Liver (tissue), 9 donors: ENCODE measurements around the gene PPOX. TPM values are rescaled to one million over a fixed set of nuclear protein-coding genes. Genes with fewer than 3 reads are reported as not detected.

ENCODE experiments used
- DNase-seq: peaks from one replicate; pipeline ENCODE4 v3.0.0-alpha.2; 2017; ENCODE audit warnings: low spot score
- H3K27ac ChIP-seq, 2 donors: one replicate each; pipeline ENCODE4 v1.7.0; 2013; ENCODE audit warnings: inconsistent platforms in 2 of 2, low read length in 2 of 2, control low read depth in 1 of 2, low read depth in 1 of 2, mild to moderate bottlenecking in 1 of 2
- H3K27me3 ChIP-seq, 4 donors: one replicate each; pipeline versions ENCODE4 v1.6.1 to v1.7.0; 2013; ENCODE audit warnings: low read length in 3 of 4, inconsistent platforms in 1 of 4, mild to moderate bottlenecking in 1 of 4, moderate library complexity in 1 of 4; ENCODE audit not compliant: control insufficient read depth in 4 of 4, insufficient read depth in 4 of 4
- H3K36me3 ChIP-seq, 4 donors: one replicate each; pipeline versions ENCODE4 v1.6.1 to v1.7.0; 2013; ENCODE audit warnings: low read length in 3 of 4, mild to moderate bottlenecking in 3 of 4, low read depth in 1 of 4, moderate library complexity in 1 of 4; ENCODE audit not compliant: control insufficient read depth in 4 of 4, insufficient read depth in 3 of 4
- H3K4me1 ChIP-seq, 4 donors: one replicate each; pipeline versions ENCODE4 v1.6.1 to v1.7.0; 2013; ENCODE audit warnings: low read length in 3 of 4, mild to moderate bottlenecking in 3 of 4, moderate library complexity in 1 of 4; ENCODE audit not compliant: control insufficient read depth in 4 of 4, insufficient read depth in 4 of 4
- H3K4me3 ChIP-seq, 3 donors: one replicate each; pipeline versions ENCODE4 v1.6.1 to v1.7.0; 2013; ENCODE audit warnings: low read length in 3 of 3, control low read depth in 1 of 3, low read depth in 1 of 3, mild to moderate bottlenecking in 1 of 3
- H3K9ac ChIP-seq, 2 donors: one replicate each; pipeline ENCODE4 v1.7.0; 2013; ENCODE audit warnings: low read length in 2 of 2, mild to moderate bottlenecking in 2 of 2, moderate library complexity in 2 of 2, control low read depth in 1 of 2, low read depth in 1 of 2
- H3K9me3 ChIP-seq, 4 donors: one replicate each; pipeline versions ENCODE4 v1.6.1 to v1.7.0; 2013; ENCODE audit warnings: low read length in 3 of 4; ENCODE audit not compliant: control insufficient read depth in 4 of 4
- EGR1 ChIP-seq, 2 donors: IDR thresholded peaks; 2 replicates each; pipeline ENCODE4 v1.6.1; 2016 to 2018; ENCODE audit warnings: antibody characterized with exemption in 2 of 2, low read depth in 2 of 2
- FOXA1 ChIP-seq: IDR thresholded peaks from 2 replicates; pipeline ENCODE4 v1.6.1; 2016; ENCODE audit warnings: antibody characterized with exemption
- GABPA ChIP-seq, 2 donors: IDR thresholded peaks in 1 of 2; conservative IDR thresholded peaks in 1 of 2; 2 replicates each; pipeline ENCODE4 v1.6.1; 2016; ENCODE audit warnings: antibody characterized with exemption in 2 of 2, mild to moderate bottlenecking in 1 of 2, moderate library complexity in 1 of 2
- HNF4G ChIP-seq: IDR thresholded peaks from 2 replicates; pipeline ENCODE4 v1.6.1; 2016; ENCODE audit warnings: antibody characterized with exemption
- RAD21 ChIP-seq, 2 donors: IDR thresholded peaks; 2 replicates each; pipeline ENCODE4 v1.6.1; 2016; ENCODE audit warnings: antibody characterized with exemption in 2 of 2, mild to moderate bottlenecking in 2 of 2
- RXRA ChIP-seq, 2 donors: IDR thresholded peaks; 2 replicates each; pipeline ENCODE4 v1.6.1; 2017 to 2018; ENCODE audit warnings: antibody characterized with exemption in 2 of 2, mild to moderate bottlenecking in 1 of 2
- SP1 ChIP-seq: IDR thresholded peaks from 2 replicates; pipeline ENCODE4 v1.6.1; 2018; ENCODE audit warnings: antibody characterized with exemption, mild to moderate bottlenecking
- TAF1 ChIP-seq: conservative IDR thresholded peaks from 2 replicates; pipeline ENCODE4 v1.6.1; 2016; ENCODE audit warnings: antibody characterized with exemption, mild to moderate bottlenecking
- YY1 ChIP-seq: IDR thresholded peaks from 2 replicates; pipeline ENCODE4 v1.6.1; 2016; ENCODE audit warnings: antibody characterized with exemption, mild to moderate bottlenecking
- WGBS: extraction: QIAGEN DNeasy Blood & Tissue Kit; methylation state at CpG from one replicate; pipeline ENCODE4 v1.1.7; 2013; 5-methylcytosine and 5-hydroxymethylcytosine counted together
- polyA plus RNA-seq, 2 donors: library from polyadenylated mRNA; stranded (reverse) in 1 of 2; unstranded in 1 of 2; fragments of 200-250 nt in 1 of 2; fragments of >200 nt in 1 of 2; fragmentation: Nextera tagmentation in 1 of 2; extraction: Ambion mirVana in 1 of 2; gene quantifications; one replicate each; pipeline versions ENCODE4 v1.2.1 to v1.2.3, GENCODE V29; 2013 to 2015
- total RNA-seq, 2 donors: library from RNA; depleted of rRNA; stranded (reverse); fragments of >200 nt; gene quantifications; one replicate each; pipeline ENCODE4 v1.2.3, GENCODE V29; 2014
- TF ChIP-seq, protein P1 (sequence below): IDR thresholded peaks from 2 replicates; pipeline ENCODE4 v1.6.1; 2016; ENCODE audit warnings: antibody characterized with exemption
- TF ChIP-seq, protein P2 (sequence below): fragments of 150-350 bp; IDR thresholded peaks from 2 replicates; pipeline ENCODE4 v1.5.1; 2017; ENCODE audit warnings: improper control_type of control experiment, low read depth, low read length; ENCODE audit not compliant: missing input control
- TF ChIP-seq, protein P3 (sequence below): IDR thresholded peaks from 2 replicates; pipeline ENCODE4 v1.6.1; 2016; ENCODE audit warnings: antibody characterized with exemption
- TF ChIP-seq, protein P4 (sequence below): IDR thresholded peaks from 2 replicates; pipeline ENCODE4 v1.6.1; 2016; ENCODE audit warnings: antibody characterized with exemption, mild to moderate bottlenecking
- TF ChIP-seq, protein P5 (sequence below): IDR thresholded peaks from 2 replicates; pipeline ENCODE4 v1.6.1; 2016; ENCODE audit warnings: antibody characterized with exemption
- donor health status: healthy.
- donor health status: healthy.
- donor health status: healthy.
- donor health status: healthy.
- donor health status: healthy.

Gene PPOX
- total and polyA plus RNA-seq, 4 donors = 6.2 to 106 (median 7.9) TPM

DNA sequence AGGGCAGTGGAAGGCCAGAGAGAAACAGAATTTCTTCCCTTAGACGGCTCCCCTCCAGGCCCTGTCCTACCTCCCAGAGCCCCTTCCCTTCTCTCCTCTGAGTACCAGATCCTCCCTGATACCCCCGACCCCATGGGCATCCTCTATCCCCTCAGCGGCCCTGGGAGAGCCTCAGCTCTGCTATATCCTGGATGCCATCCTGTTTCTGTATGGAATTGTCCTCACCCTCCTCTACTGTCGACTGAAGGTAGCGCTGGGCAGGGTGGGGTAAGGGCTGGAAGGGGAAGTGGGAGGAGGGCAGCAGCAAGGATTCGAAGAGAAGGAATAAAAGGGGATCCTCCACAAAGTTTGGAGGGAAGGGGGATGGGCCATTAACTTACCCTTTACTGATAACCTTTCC lies 51.6 kb downstream of the PPOX start:
- WGBS = 79% methylated on average over 6 of the region's 6 CpGs
- peak overlapping the region in 1 of 2 donors; percentile 30 for H3K9ac ChIP-seq
- peak overlapping the region; percentile 86 to 100 for H3K27ac ChIP-seq
- peaks cover 9 to 43% (median 22%) of the 10 kb centered on the region in 4 donors for H3K4me1 ChIP-seq
- DNase-seq = no peak
- no peaks in the 10 kb centered on the region for H3K27me3 ChIP-seq
- H3K4me3 ChIP-seq = peak overlapping the region in 1 of 3 donors; percentile 26
- no peaks in the 10 kb centered on the region for H3K9me3 ChIP-seq
- TF ChIP-seq TAF1 (no peak), EGR1 (IDR thresholded peaks at IDR 0.05; ENCODE audit: low read depth in 2 of 2) (no peak), YY1 (no peak), SP1 (no peak), HNF4G (no peak), RAD21 (IDR thresholded peaks at IDR 0.05) (no peak), RXRA (IDR thresholded peaks at IDR 0.05) (no peak), GABPA (IDR thresholded peaks at IDR 0.05 in 1 of 2, conservative IDR thresholded peaks at IDR 0.05 in 1 of 2) (no peak), FOXA1 (no peak)
- TF ChIP-seq, protein P1, sequence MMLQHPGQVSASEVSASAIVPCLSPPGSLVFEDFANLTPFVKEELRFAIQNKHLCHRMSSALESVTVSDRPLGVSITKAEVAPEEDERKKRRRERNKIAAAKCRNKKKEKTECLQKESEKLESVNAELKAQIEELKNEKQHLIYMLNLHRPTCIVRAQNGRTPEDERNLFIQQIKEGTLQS = no peak
- TF ChIP-seq, protein P2, sequence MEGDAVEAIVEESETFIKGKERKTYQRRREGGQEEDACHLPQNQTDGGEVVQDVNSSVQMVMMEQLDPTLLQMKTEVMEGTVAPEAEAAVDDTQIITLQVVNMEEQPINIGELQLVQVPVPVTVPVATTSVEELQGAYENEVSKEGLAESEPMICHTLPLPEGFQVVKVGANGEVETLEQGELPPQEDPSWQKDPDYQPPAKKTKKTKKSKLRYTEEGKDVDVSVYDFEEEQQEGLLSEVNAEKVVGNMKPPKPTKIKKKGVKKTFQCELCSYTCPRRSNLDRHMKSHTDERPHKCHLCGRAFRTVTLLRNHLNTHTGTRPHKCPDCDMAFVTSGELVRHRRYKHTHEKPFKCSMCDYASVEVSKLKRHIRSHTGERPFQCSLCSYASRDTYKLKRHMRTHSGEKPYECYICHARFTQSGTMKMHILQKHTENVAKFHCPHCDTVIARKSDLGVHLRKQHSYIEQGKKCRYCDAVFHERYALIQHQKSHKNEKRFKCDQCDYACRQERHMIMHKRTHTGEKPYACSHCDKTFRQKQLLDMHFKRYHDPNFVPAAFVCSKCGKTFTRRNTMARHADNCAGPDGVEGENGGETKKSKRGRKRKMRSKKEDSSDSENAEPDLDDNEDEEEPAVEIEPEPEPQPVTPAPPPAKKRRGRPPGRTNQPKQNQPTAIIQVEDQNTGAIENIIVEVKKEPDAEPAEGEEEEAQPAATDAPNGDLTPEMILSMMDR = no peak
- TF ChIP-seq, protein P3, sequence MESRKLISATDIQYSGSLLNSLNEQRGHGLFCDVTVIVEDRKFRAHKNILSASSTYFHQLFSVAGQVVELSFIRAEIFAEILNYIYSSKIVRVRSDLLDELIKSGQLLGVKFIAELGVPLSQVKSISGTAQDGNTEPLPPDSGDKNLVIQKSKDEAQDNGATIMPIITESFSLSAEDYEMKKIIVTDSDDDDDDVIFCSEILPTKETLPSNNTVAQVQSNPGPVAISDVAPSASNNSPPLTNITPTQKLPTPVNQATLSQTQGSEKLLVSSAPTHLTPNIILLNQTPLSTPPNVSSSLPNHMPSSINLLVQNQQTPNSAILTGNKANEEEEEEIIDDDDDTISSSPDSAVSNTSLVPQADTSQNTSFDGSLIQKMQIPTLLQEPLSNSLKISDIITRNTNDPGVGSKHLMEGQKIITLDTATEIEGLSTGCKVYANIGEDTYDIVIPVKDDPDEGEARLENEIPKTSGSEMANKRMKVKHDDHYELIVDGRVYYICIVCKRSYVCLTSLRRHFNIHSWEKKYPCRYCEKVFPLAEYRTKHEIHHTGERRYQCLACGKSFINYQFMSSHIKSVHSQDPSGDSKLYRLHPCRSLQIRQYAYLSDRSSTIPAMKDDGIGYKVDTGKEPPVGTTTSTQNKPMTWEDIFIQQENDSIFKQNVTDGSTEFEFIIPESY = no peak
- TF ChIP-seq, protein P4, sequence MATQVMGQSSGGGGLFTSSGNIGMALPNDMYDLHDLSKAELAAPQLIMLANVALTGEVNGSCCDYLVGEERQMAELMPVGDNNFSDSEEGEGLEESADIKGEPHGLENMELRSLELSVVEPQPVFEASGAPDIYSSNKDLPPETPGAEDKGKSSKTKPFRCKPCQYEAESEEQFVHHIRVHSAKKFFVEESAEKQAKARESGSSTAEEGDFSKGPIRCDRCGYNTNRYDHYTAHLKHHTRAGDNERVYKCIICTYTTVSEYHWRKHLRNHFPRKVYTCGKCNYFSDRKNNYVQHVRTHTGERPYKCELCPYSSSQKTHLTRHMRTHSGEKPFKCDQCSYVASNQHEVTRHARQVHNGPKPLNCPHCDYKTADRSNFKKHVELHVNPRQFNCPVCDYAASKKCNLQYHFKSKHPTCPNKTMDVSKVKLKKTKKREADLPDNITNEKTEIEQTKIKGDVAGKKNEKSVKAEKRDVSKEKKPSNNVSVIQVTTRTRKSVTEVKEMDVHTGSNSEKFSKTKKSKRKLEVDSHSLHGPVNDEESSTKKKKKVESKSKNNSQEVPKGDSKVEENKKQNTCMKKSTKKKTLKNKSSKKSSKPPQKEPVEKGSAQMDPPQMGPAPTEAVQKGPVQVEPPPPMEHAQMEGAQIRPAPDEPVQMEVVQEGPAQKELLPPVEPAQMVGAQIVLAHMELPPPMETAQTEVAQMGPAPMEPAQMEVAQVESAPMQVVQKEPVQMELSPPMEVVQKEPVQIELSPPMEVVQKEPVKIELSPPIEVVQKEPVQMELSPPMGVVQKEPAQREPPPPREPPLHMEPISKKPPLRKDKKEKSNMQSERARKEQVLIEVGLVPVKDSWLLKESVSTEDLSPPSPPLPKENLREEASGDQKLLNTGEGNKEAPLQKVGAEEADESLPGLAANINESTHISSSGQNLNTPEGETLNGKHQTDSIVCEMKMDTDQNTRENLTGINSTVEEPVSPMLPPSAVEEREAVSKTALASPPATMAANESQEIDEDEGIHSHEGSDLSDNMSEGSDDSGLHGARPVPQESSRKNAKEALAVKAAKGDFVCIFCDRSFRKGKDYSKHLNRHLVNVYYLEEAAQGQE = no peak
- TF ChIP-seq, protein P5, sequence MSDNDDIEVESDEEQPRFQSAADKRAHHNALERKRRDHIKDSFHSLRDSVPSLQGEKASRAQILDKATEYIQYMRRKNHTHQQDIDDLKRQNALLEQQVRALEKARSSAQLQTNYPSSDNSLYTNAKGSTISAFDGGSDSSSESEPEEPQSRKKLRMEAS = no peak
- peaks cover 7 to 22% (median 16%) of the 10 kb centered on the region in 4 donors for H3K36me3 ChIP-seq
